IMR-90 (cell line): ENCODE data around the gene TINAGL1. TPM values are rescaled to one million over a fixed set of nuclear protein-coding genes. Genes with fewer than 3 reads are reported as not detected.

ENCODE experiments used
- ATAC-seq: fragments of 200-7000 bp; cut with Tn5 transposase; 2 replicates; pipeline ENCODE4 v1.9.1; 2020; ENCODE audit warnings: low read depth, mild to moderate bottlenecking, moderate library complexity
- BruUV-seq: library from RNA; stranded (reverse); fragments of 400-500 nt; replicated peaks from 2 replicates; lab custom pipeline; 2021; lab: Mats Ljungman, UMichigan
- CTCF ChIA-PET: fragments of 300-600 bp; formaldehyde crosslinking; extraction: SDS; loops from one replicate; lab custom pipeline; 2021; ENCODE audit warnings: antibody characterized with exemption; lab: Yijun Ruan, JAX
- POLR2A ChIA-PET: fragments of 300-600 bp; sonication (Branson Sonifier 250); formaldehyde crosslinking; loops from one replicate; lab custom pipeline; 2022; ENCODE audit warnings: antibody characterized with exemption; ENCODE audit not compliant: unreplicated experiment; lab: Charles Lee
- DNase-seq: peaks from one replicate; pipeline ENCODE4 v3.0.0; 2013
- H2AFZ ChIP-seq: replicated peaks from 2 replicates; pipeline ENCODE3; 2013; ENCODE audit warnings: low read length, mild to moderate bottlenecking; ENCODE audit not compliant: poor library complexity
- H2AK5ac ChIP-seq: 2 replicates; pipeline ENCODE4 v1.6.1; 2013; ENCODE audit warnings: low read depth, low read length, inconsistent platforms
- H2AK9ac ChIP-seq: replicated peaks from 2 replicates; pipeline ENCODE3; 2013; ENCODE audit warnings: mild to moderate bottlenecking, low read depth, low read length, moderate library complexity; ENCODE audit not compliant: poor library complexity
- H2BK120ac ChIP-seq: 2 replicates; pipeline ENCODE4 v1.6.1; 2013; ENCODE audit warnings: low read depth, low read length, inconsistent platforms
- H2BK15ac ChIP-seq: 3 replicates; pipeline ENCODE4 v1.6.1; 2013; ENCODE audit warnings: low read depth, low read length, inconsistent platforms
- H2BK20ac ChIP-seq: 2 replicates; pipeline ENCODE4 v1.6.1; 2013; ENCODE audit warnings: low read depth, mild to moderate bottlenecking, inconsistent platforms, low read length, moderate library complexity
- H2BK5ac ChIP-seq: 2 replicates; pipeline ENCODE4 v1.6.1; 2013; ENCODE audit warnings: mild to moderate bottlenecking, low read depth, low read length, inconsistent platforms; ENCODE audit not compliant: poor library complexity, severe bottlenecking
- H3K14ac ChIP-seq: replicated peaks from 2 replicates; pipeline ENCODE4 v1.6.1; 2013; ENCODE audit warnings: low read depth, low read length, inconsistent platforms
- H3K18ac ChIP-seq: 2 replicates; pipeline ENCODE4 v1.6.1; 2013; ENCODE audit warnings: low read depth, low read length, control low read depth
- H3K23ac ChIP-seq: 2 replicates; pipeline ENCODE4 v1.6.1; 2013; ENCODE audit warnings: low read depth, low read length, inconsistent platforms
- H3K27ac ChIP-seq: 2 replicates; pipeline ENCODE4 v1.5.1; 2013; ENCODE audit warnings: mild to moderate bottlenecking, control low read depth, low read length; ENCODE audit not compliant: insufficient read depth
- H3K27me3 ChIP-seq: 2 replicates; pipeline ENCODE4 v1.6.1; 2013; ENCODE audit warnings: low read length; ENCODE audit not compliant: control insufficient read depth, insufficient read depth
- H3K36me3 ChIP-seq: 2 replicates; pipeline ENCODE4 v1.6.1; 2013; ENCODE audit warnings: low read length, mixed read lengths; ENCODE audit not compliant: control insufficient read depth, insufficient read depth
- H3K4ac ChIP-seq: 2 replicates; pipeline ENCODE4 v1.6.1; 2013; ENCODE audit warnings: low read depth, low read length, inconsistent platforms
- H3K4me1 ChIP-seq: 2 replicates; pipeline ENCODE4 v1.6.1; 2013; ENCODE audit warnings: low read length, mixed read lengths; ENCODE audit not compliant: control insufficient read depth, insufficient read depth
- H3K4me2 ChIP-seq: 2 replicates; pipeline ENCODE4 v1.6.1; 2013; ENCODE audit warnings: low read depth, mild to moderate bottlenecking, control low read depth, low read length, moderate library complexity
- H3K4me3 ChIP-seq: 2 replicates; pipeline ENCODE4 v1.5.1; 2013; ENCODE audit warnings: low read depth, mild to moderate bottlenecking, control low read depth, low read length, moderate library complexity; ENCODE audit not compliant: insufficient read depth
- H3K56ac ChIP-seq: 2 replicates; pipeline ENCODE4 v1.6.1; 2013; ENCODE audit warnings: low read length, inconsistent platforms; ENCODE audit not compliant: insufficient read depth; ENCODE audit errors: extremely low read depth
- H3K79me1 ChIP-seq, 2 experiments: 2 replicates each; pipeline ENCODE4 v1.6.1; 2013; ENCODE audit warnings: low read length in 2 of 2, inconsistent platforms in 1 of 2, low read depth in 1 of 2
- H3K9ac ChIP-seq: 2 replicates; pipeline ENCODE4 v1.6.1; 2013; ENCODE audit warnings: low read depth, low read length, control low read depth
- H3K9me1 ChIP-seq: 2 replicates; pipeline ENCODE4 v1.6.1; 2013; ENCODE audit warnings: low read length, inconsistent platforms; ENCODE audit not compliant: insufficient read depth
- H3K9me3 ChIP-seq: 2 replicates; pipeline ENCODE4 v1.6.1; 2013; ENCODE audit warnings: low read length; ENCODE audit not compliant: control insufficient read depth, insufficient read depth
- H4K20me1 ChIP-seq: 2 replicates; pipeline ENCODE4 v1.6.1; 2013; ENCODE audit warnings: low read length, inconsistent platforms; ENCODE audit not compliant: insufficient read depth
- H4K5ac ChIP-seq: 2 replicates; pipeline ENCODE4 v1.6.1; 2013; ENCODE audit warnings: mild to moderate bottlenecking, low read depth, low read length, control low read depth
- H4K8ac ChIP-seq, 2 experiments: 2 replicates each; pipeline ENCODE4 v1.6.1; 2013; ENCODE audit warnings: low read depth in 2 of 2, low read length in 2 of 2, control low read depth in 1 of 2, inconsistent platforms in 1 of 2
- H4K91ac ChIP-seq: 2 replicates; pipeline ENCODE4 v1.6.1; 2013; ENCODE audit warnings: low read depth, low read length, inconsistent platforms; ENCODE audit not compliant: insufficient read depth
- CEBPB ChIP-seq: IDR thresholded peaks from 2 replicates; pipeline ENCODE4 v1.6.1; 2012; ENCODE audit warnings: low read depth, low read length, improper control_type of control experiment
- MAFK ChIP-seq: IDR thresholded peaks from 2 replicates; pipeline ENCODE4 v1.6.1; 2012; ENCODE audit warnings: low read depth, low read length, improper control_type of control experiment
- MAZ ChIP-seq: IDR thresholded peaks from 2 replicates; pipeline ENCODE4 v1.6.1; 2012; ENCODE audit warnings: low read depth, mild to moderate bottlenecking, low read length, improper control_type of control experiment, moderate library complexity, borderline replicate concordance
- MXI1 ChIP-seq: IDR thresholded peaks from 2 replicates; pipeline ENCODE4 v1.6.1; 2012; ENCODE audit warnings: low read depth, mild to moderate bottlenecking, low read length, moderate library complexity, borderline replicate concordance
- NFE2L2 ChIP-seq: fragments of 150-350 bp; IDR thresholded peaks from 2 replicates; pipeline ENCODE4 v1.6.1; 2016; ENCODE audit warnings: low read depth, mild to moderate bottlenecking, low read length
- RAD21 ChIP-seq: IDR thresholded peaks from 2 replicates; pipeline ENCODE4 v1.6.1; 2012; ENCODE audit warnings: low read length, improper control_type of control experiment
- USF2 ChIP-seq: fragments of 150-350 bp; IDR thresholded peaks from 2 replicates; pipeline ENCODE4 v1.6.1; 2017; ENCODE audit warnings: mild to moderate bottlenecking, antibody characterized with exemption, low read length, low read depth
- WGBS, 2 experiments: methylation state at CpG; one replicate each; pipeline versions ENCODE4 v1.1.5 to v1.1.7; 2013; ENCODE audit warnings: missing lambda C conversion rate in 2 of 2; ENCODE audit not compliant: insufficient read length in 1 of 2; ENCODE audit errors: extremely low coverage in 2 of 2; 5-methylcytosine and 5-hydroxymethylcytosine counted together
- dilution Hi-C: fragments of 300-500 bp; cut with HindIII; formaldehyde crosslinking; loops from one replicate; pipeline ENCODE4 v1.14.3; 2018; ENCODE audit warnings: low sequenced_read_pairs; ENCODE audit not compliant: unreplicated experiment
- in situ Hi-C: fragments of 300-500 bp; cut with MboI; formaldehyde crosslinking; loops from 3 replicates; pipeline ENCODE4 v1.14.3; 2019; ENCODE audit warnings: low sequenced_read_pairs, inconsistent platforms, mixed read lengths
- intact Hi-C: fragments of 100-400 bp; cut with micrococcal nuclease; formaldehyde crosslinking; loops from 2 replicates; pipeline ENCODE4 v1.10.0; 2022
- polyA plus RNA-seq, 3 experiments: library from polyadenylated mRNA; depleted of rRNA; stranded (reverse); fragments of >200 nt; gene quantifications; 2 replicates each; pipeline ENCODE4 v1.2.3, GENCODE V29; 2012; ENCODE audit warnings: low replicate concordance in 1 of 3
- total RNA-seq: library from RNA; depleted of rRNA; stranded (reverse); fragments of >200 nt; gene quantifications from 2 replicates; pipeline ENCODE4 v1.2.3, GENCODE V29; 2012

The TINAGL1 gene
- total and polyA plus RNA-seq, 2 of the 4 experiments (the other 2 are of a cell fraction) = 0.54 to 1.5 TPM

- Histone ChIP-seq H3K56ac (no peak overlapping the region), H4K5ac (no peak overlapping the region), H3K18ac (no peak overlapping the region), H2AFZ (peak overlapping the region; percentile 32), H4K91ac (no peak overlapping the region), H3K27ac (no peak overlapping the region), H3K9ac (no peak overlapping the region), H2BK15ac (no peak overlapping the region), H3K4me3 (no peak overlapping the region), H2BK20ac (peak overlapping the region; percentile 22; the same call in 1 of the 2 replicates), H3K79me1 (no peaks in the 10 kb centered on the region), H2BK120ac (no peak overlapping the region; the same call in 1 of the 2 replicates), H3K27me3 (peaks cover 6% of the 10 kb centered on the region), H3K4me1 (no peaks in the 10 kb centered on the region), H2AK9ac (no peak overlapping the region), H2BK5ac (no peak overlapping the region), H3K23ac (no peak overlapping the region), H3K9me1 (0 out of 2 replicates have a peak, but pooled peaks cover 4% of the 10 kb centered on the region), H2AK5ac (no peak overlapping the region), H3K4ac (no peak overlapping the region), H3K9me3 (no peaks in the 10 kb centered on the region), H3K14ac (no peak overlapping the region), H4K8ac (no peak overlapping the region), H3K36me3 (no peaks in the 10 kb centered on the region), H3K4me2 (no peak overlapping the region), H4K20me1 (no peaks in the 10 kb centered on the region)
- no TSS peak for BruUV-seq
- ChIA-PET CTCF (interaction anchor here (1.5 kb wide), 1 partner anchor 11 kb away, joined by 4 read pairs; no protein-coding TSS in a partner anchor), POLR2A (no interaction called here)
- dilution Hi-C loops = no loop called here
- ATAC-seq (peak; percentile 62), DNase-seq (peak; percentile 88)
- in situ Hi-C loops = no loop called here
- WGBS, 2 experiments = 80% methylated on average over 1 of the region's 4 CpGs; no CpG with 5 or more reads in 1 of the 2 experiments
- intact Hi-C loops = no loop called here
- TF ChIP-seq RAD21 (no peak), MXI1 (no peak), MAZ (no peak), MAFK (peak; percentile 2; the same call in 1 of the 2 replicates), USF2 (no peak), CEBPB (peak; percentile 52; the same call in 1 of the 2 replicates), NFE2L2 (peak; percentile 58)
Observed at GRCh38 chr1:31605908-31606427, 29.7 kb downstream of the TINAGL1 start.
